ENCODE data around the gene PPP1R14C. TPM values are rescaled to one million over a fixed set of nuclear protein-coding genes. Genes with fewer than 3 reads are reported as not detected.

Gene PPP1R14C
- total and polyA plus RNA-seq, 7 donors: under 0.01 to 37.0 (median 19.8) TPM; not detected in 2

- Histone ChIP-seq H3K9me3 (no peaks in the 10 kb centered on the region), H3K4me3 (no peak overlapping the region), H3K27ac (no peak overlapping the region), H3K36me3 (no peaks in the 10 kb centered on the region), H3K27me3 (no peaks in the 10 kb centered on the region), H3K4me1 (peaks cover 0 to 19% (median 5%) of the 10 kb centered on the region in 4 donors)
- intact Hi-C loops (cut with DNase I): no loop called here
- 98 to 100% methylated on average over 1 of the region's 1 CpG for WGBS, 2 donors
- TF ChIP-seq EP300 (IDR thresholded peaks at IDR 0.05): no peak
- no peak for TF ChIP-seq POLR2A (IDR thresholded peaks at IDR 0.05)
- no peak for TF ChIP-seq POLR2AphosphoS5 (IDR thresholded peaks at IDR 0.05)
- no peak for TF ChIP-seq CTCF (IDR thresholded peaks at IDR 0.05)
- no peak for DNase-seq
Observed at GRCh38 chr6:150271172-150271500, 128.3 kb downstream of the PPP1R14C start.

- Histone ChIP-seq H3K27me3 (no peaks in the 10 kb centered on the region), H3K9me3 (no peaks in the 10 kb centered on the region), H3K27ac (no peak overlapping the region), H3K4me1 (peaks cover 0 to 21% (median 9%) of the 10 kb centered on the region in 4 donors), H3K4me3 (no peak overlapping the region), H3K36me3 (no peaks in the 10 kb centered on the region)
- no peak for DNase-seq
- intact Hi-C loops (cut with DNase I): no loop called here
- TF ChIP-seq POLR2AphosphoS5 (IDR thresholded peaks at IDR 0.05) (no peak), CTCF (IDR thresholded peaks at IDR 0.05) (no peak), POLR2A (IDR thresholded peaks at IDR 0.05) (no peak), EP300 (IDR thresholded peaks at IDR 0.05) (no peak)
- 73 to 78% methylated on average over 6 of the region's 6 CpGs for WGBS, 2 donors
Observed at GRCh38 chr6:150271501-150272263, 128.8 kb downstream of the PPP1R14C start.

- intact Hi-C loops (cut with DNase I): no loop called here
- no peak overlapping the region for H3K4me3 ChIP-seq
- H3K9me3 ChIP-seq: no peaks in the 10 kb centered on the region
- H3K36me3 ChIP-seq: no peaks in the 10 kb centered on the region
- no peak for TF ChIP-seq POLR2AphosphoS5 (IDR thresholded peaks at IDR 0.05)
- no peak for TF ChIP-seq EP300 (IDR thresholded peaks at IDR 0.05)
- TF ChIP-seq POLR2A (IDR thresholded peaks at IDR 0.05): no peak
- TF ChIP-seq CTCF (IDR thresholded peaks at IDR 0.05): no peak
- WGBS, 2 donors: 88 to 91% methylated on average over 7 of the region's 7 CpGs
- no peak for DNase-seq
- no peaks in the 10 kb centered on the region for H3K27me3 ChIP-seq
- peaks cover 0 to 21% (median 17%) of the 10 kb centered on the region in 4 donors for H3K4me1 ChIP-seq
- no peak overlapping the region for H3K27ac ChIP-seq
Observed at GRCh38 chr6:150272264-150272975, 129.6 kb downstream of the PPP1R14C start.

GRCh38 chr6:150272976-150273315, 130.1 kb downstream of the PPP1R14C start:
- Histone ChIP-seq H3K9me3 (no peaks in the 10 kb centered on the region), H3K27me3 (no peaks in the 10 kb centered on the region), H3K4me3 (no peak overlapping the region), H3K27ac (no peak overlapping the region), H3K4me1 (peaks cover 0 to 22% (median 17%) of the 10 kb centered on the region in 4 donors), H3K36me3 (no peaks in the 10 kb centered on the region)
- no peak for DNase-seq
- no peak for TF ChIP-seq EP300 (IDR thresholded peaks at IDR 0.05)
- no peak for TF ChIP-seq POLR2AphosphoS5 (IDR thresholded peaks at IDR 0.05)
- no peak for TF ChIP-seq CTCF (IDR thresholded peaks at IDR 0.05)
- TF ChIP-seq POLR2A (IDR thresholded peaks at IDR 0.05): no peak
- 83 to 95% methylated on average over 2 of the region's 2 CpGs for WGBS, 2 donors
- intact Hi-C loops (cut with DNase I): no loop called here
